Keratinocyte (primary cell): ENCODE results near the gene DPH5. TPM values are rescaled to one million over a fixed set of nuclear protein-coding genes. Genes with fewer than 3 reads are reported as not detected.

Experiments used
- DNase-seq: peaks from one replicate; pipeline ENCODE4 v3.0.0-alpha.2; 2011; ENCODE audit warnings: low read depth, missing footprints, low spot score
- FAIRE-seq: peaks from 2 replicates; lab custom pipeline; 2011; peaks lifted over from hg19 to GRCh38; lab: Jason Lieb, UNC
- H2AFZ ChIP-seq: 2 replicates; pipeline ENCODE4 v1.6.0; 2012; ENCODE audit warnings: low read length, control low read depth, inconsistent platforms; ENCODE audit not compliant: control insufficient read depth
- H3K27ac ChIP-seq: 2 replicates; pipeline ENCODE4 v1.5.1; 2011; ENCODE audit warnings: low read length; ENCODE audit not compliant: control insufficient read depth, insufficient read depth
- H3K27me3 ChIP-seq: 3 replicates; pipeline ENCODE4 v1.6.0; 2011; ENCODE audit warnings: low read length; ENCODE audit not compliant: control insufficient read depth, insufficient read depth; ENCODE audit errors: extremely low read depth
- H3K36me3 ChIP-seq, 2 experiments: 2 replicates in 1 of 2; 3 replicates in 1 of 2; pipeline ENCODE4 v1.5.1; 2011; ENCODE audit warnings: low read length in 2 of 2, mild to moderate bottlenecking in 1 of 2; ENCODE audit not compliant: control insufficient read depth in 2 of 2, insufficient read depth in 2 of 2; ENCODE audit errors: extremely low read depth in 1 of 2
- H3K4me1 ChIP-seq: 3 replicates; pipeline ENCODE4 v1.5.1; 2011; ENCODE audit warnings: low read length; ENCODE audit not compliant: control insufficient read depth, insufficient read depth; ENCODE audit errors: extremely low read depth
- H3K4me2 ChIP-seq: 3 replicates; pipeline ENCODE4 v1.6.0; 2011; ENCODE audit warnings: low read depth, low read length; ENCODE audit not compliant: control insufficient read depth, insufficient read depth; ENCODE audit errors: extremely low read depth
- H3K4me3 ChIP-seq, 3 experiments: fragments of 200-600 bp in 1 of 3; sonication (generic) in 1 of 3; 2 replicates in 2 of 3; 3 replicates in 1 of 3; pipeline ENCODE4 v1.5.1; 2011 to 2016; ENCODE audit warnings: low read length in 3 of 3, mild to moderate bottlenecking in 3 of 3, control low read depth in 2 of 3, inconsistent platforms in 1 of 3, low read depth in 1 of 3, mixed read lengths in 1 of 3, mixed run types in 1 of 3, moderate library complexity in 1 of 3; ENCODE audit not compliant: control insufficient read depth in 2 of 3, insufficient read depth in 2 of 3; ENCODE audit errors: extremely low read depth in 1 of 3
- H3K79me2 ChIP-seq: 2 replicates; pipeline ENCODE4 v1.6.0; 2012; ENCODE audit warnings: low read length; ENCODE audit not compliant: control insufficient read depth, insufficient read depth
- H3K9ac ChIP-seq: 3 replicates; pipeline ENCODE4 v1.6.0; 2011; ENCODE audit warnings: low read length; ENCODE audit not compliant: control insufficient read depth, insufficient read depth; ENCODE audit errors: extremely low read depth
- H3K9me1 ChIP-seq: 3 replicates; pipeline ENCODE4 v1.6.0; 2011; ENCODE audit warnings: low read length; ENCODE audit not compliant: control insufficient read depth, insufficient read depth; ENCODE audit errors: extremely low read depth
- H3K9me3 ChIP-seq: 2 replicates; pipeline ENCODE4 v1.5.1; 2012; ENCODE audit warnings: low read depth, low read length; ENCODE audit not compliant: control insufficient read depth
- H4K20me1 ChIP-seq: 3 replicates; pipeline ENCODE4 v1.6.0; 2011; ENCODE audit warnings: low read length; ENCODE audit not compliant: control insufficient read depth, insufficient read depth; ENCODE audit errors: extremely low read depth
- EZH2 ChIP-seq: IDR thresholded peaks from one replicate; pipeline ENCODE4 v1.6.1; 2012; ENCODE audit warnings: inconsistent platforms, mild to moderate bottlenecking, low read length, moderate library complexity
- dilution Hi-C: fragments of 300-500 bp; cut with MboI; formaldehyde crosslinking; loops from one replicate; pipeline ENCODE4 v1.7.0; 2020; ENCODE audit warnings: low sequenced_read_pairs; ENCODE audit not compliant: extremely low pct_ligation_motif_present
- polyA plus RNA-seq, 5 experiments: library from polyadenylated mRNA; depleted of rRNA in 3 of 5; stranded (reverse) in 3 of 5; stranded (forward) in 1 of 5; unstranded in 1 of 5; fragments of >200 nt; gene quantifications; 1 replicate in 1 of 5; 2 replicates in 3 of 5; 3 replicates in 1 of 5; pipeline versions ENCODE4 v1.2.1 to v1.2.3, GENCODE V29; 2011 to 2012; ENCODE audit warnings: missing spikeins in 2 of 5, low read depth in 1 of 5, low replicate concordance in 1 of 5
- TF ChIP-seq, protein P1 (sequence below), 3 experiments: IDR thresholded peaks in 1 of 3; conservative IDR thresholded peaks in 1 of 3; optimal IDR thresholded peaks in 1 of 3; 2 replicates in 2 of 3; 3 replicates in 1 of 3; pipeline versions ENCODE3 to v1.5.1; 2011; ENCODE audit warnings: low read length in 3 of 3, mild to moderate bottlenecking in 3 of 3, moderate library complexity in 2 of 3, control low read depth in 1 of 3, inconsistent platforms in 1 of 3; ENCODE audit not compliant: insufficient read depth in 2 of 3; ENCODE audit errors: extremely low read depth in 1 of 3

The DPH5 gene
- polyA plus RNA-seq, 1 donor (not counting 4 experiments of a cell fraction or from before 2014, with no cell fraction given): 98.0 TPM

DNA sequence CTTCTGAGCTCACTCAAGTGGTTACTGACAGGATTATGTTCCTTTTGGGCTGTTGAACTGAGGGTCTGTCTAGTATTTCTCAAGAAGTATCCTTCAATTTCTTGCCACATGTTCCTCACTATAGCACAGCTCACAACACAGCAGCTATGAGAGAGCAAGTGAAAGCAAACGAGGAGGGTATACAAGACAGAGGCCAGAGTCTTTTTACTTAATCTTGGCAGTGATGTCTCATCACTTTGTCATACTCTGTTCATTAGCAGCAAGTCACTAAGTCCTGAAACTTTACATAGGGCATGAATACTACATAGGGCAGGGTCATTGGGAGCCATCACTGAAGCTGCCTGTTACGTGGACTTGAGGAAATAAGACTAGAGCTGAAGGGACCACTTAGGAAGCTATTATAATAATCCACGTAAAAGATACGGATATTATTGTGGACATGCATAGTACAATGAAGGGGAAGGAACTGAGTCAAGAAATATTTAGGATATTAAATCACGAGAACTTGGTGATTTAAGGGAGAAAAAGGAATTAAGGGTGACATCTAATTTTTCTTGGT, 66.0 kb downstream of the DPH5 start:
- DNase-seq: no peak
- no peak for FAIRE-seq

DNA sequence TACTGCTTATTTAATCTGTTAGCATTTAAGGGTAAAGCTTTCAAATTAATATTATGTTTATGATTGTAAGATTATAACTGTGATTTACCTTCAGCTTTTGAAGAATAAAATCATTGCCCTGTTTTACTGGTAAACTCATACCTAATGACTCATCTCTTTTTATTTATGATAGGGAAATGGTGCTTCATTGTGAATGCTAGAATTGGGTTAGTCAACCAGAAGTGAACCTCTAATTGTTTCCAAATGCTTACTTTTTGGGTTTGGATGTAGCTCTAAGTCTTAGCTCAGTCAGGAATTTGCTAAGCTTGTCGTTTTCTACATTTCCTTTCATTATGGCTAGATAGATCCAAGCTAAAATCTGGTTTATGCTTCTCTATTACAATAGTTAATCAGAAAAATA, 70.3 kb downstream of the DPH5 start:
- H2AFZ ChIP-seq: no peak overlapping the region
- H4K20me1 ChIP-seq: no peaks in the 10 kb centered on the region
- no peak overlapping the region for H3K4me3 ChIP-seq
- no peak overlapping the region for H3K4me2 ChIP-seq
- no peak overlapping the region for H3K27ac ChIP-seq
- H3K27me3 ChIP-seq: no peaks in the 10 kb centered on the region
- peaks cover 0 to 3% of the 10 kb centered on the region in 2 experiments for H3K36me3 ChIP-seq
- FAIRE-seq: no peak
- dilution Hi-C loops: no loop called here
- H3K4me1 ChIP-seq: peaks cover 25% of the 10 kb centered on the region
- no peaks in the 10 kb centered on the region for H3K9me1 ChIP-seq
- TF ChIP-seq, protein P1, sequence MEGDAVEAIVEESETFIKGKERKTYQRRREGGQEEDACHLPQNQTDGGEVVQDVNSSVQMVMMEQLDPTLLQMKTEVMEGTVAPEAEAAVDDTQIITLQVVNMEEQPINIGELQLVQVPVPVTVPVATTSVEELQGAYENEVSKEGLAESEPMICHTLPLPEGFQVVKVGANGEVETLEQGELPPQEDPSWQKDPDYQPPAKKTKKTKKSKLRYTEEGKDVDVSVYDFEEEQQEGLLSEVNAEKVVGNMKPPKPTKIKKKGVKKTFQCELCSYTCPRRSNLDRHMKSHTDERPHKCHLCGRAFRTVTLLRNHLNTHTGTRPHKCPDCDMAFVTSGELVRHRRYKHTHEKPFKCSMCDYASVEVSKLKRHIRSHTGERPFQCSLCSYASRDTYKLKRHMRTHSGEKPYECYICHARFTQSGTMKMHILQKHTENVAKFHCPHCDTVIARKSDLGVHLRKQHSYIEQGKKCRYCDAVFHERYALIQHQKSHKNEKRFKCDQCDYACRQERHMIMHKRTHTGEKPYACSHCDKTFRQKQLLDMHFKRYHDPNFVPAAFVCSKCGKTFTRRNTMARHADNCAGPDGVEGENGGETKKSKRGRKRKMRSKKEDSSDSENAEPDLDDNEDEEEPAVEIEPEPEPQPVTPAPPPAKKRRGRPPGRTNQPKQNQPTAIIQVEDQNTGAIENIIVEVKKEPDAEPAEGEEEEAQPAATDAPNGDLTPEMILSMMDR (optimal IDR thresholded peaks at IDR 0.05 in 1 of 3, IDR thresholded peaks at IDR 0.05 in 1 of 3, conservative IDR thresholded peaks at IDR 0.05 in 1 of 3; ENCODE audit: extremely low read depth in 1 of 3, insufficient read depth in 2 of 3, low read length in 3 of 3): no peak
- TF ChIP-seq EZH2: no peak
- no peaks in the 10 kb centered on the region for H3K9me3 ChIP-seq
- no peak for DNase-seq
- H3K79me2 ChIP-seq: no peaks in the 10 kb centered on the region
- H3K9ac ChIP-seq: no peak overlapping the region

More for the DNA sequence above, 66.0 kb downstream of the DPH5 start:
- H3K9me1 ChIP-seq: no peaks in the 10 kb centered on the region
- H3K9me3 ChIP-seq: no peaks in the 10 kb centered on the region
- no peak overlapping the region for H3K9ac ChIP-seq
- dilution Hi-C loops: no loop called here
- no peak overlapping the region for H3K27ac ChIP-seq
- no peak overlapping the region for H3K4me3 ChIP-seq
- TF ChIP-seq, protein P1 (optimal IDR thresholded peaks at IDR 0.05 in 1 of 3, IDR thresholded peaks at IDR 0.05 in 1 of 3, conservative IDR thresholded peaks at IDR 0.05 in 1 of 3; ENCODE audit: extremely low read depth in 1 of 3, insufficient read depth in 2 of 3, low read length in 3 of 3): no peak
- TF ChIP-seq EZH2: no peak
- H3K79me2 ChIP-seq: no peaks in the 10 kb centered on the region
- no peak overlapping the region for H3K4me2 ChIP-seq
- no peaks in the 10 kb centered on the region for H3K27me3 ChIP-seq
- H3K36me3 ChIP-seq: peaks cover 0 to 5% of the 10 kb centered on the region in 2 experiments
- peaks cover 8% of the 10 kb centered on the region for H3K4me1 ChIP-seq
- H2AFZ ChIP-seq: no peak overlapping the region
- no peaks in the 10 kb centered on the region for H4K20me1 ChIP-seq
